OCI-LY7 (cell line): ENCODE measurements around the gene CTRB1.

ENCODE experiments used
- EZH2phosphoT487 ChIP-seq: fragments of 200-600 bp; sonication (generic); IDR thresholded peaks from 2 replicates; pipeline ENCODE4 v1.6.1; 2018; ENCODE audit warnings: low read depth, borderline replicate concordance, mild to moderate bottlenecking, mixed run types, antibody characterized with exemption, low read length, moderate library complexity, mixed read lengths
- TF ChIP-seq, protein P1 (sequence below): fragments of 200-600 bp; sonication (generic); conservative IDR thresholded peaks from 2 replicates; pipeline ENCODE4 v1.5.1; 2014; ENCODE audit warnings: mild to moderate bottlenecking, antibody characterized with exemption, low read length, moderate library complexity, mixed read lengths

DNA sequence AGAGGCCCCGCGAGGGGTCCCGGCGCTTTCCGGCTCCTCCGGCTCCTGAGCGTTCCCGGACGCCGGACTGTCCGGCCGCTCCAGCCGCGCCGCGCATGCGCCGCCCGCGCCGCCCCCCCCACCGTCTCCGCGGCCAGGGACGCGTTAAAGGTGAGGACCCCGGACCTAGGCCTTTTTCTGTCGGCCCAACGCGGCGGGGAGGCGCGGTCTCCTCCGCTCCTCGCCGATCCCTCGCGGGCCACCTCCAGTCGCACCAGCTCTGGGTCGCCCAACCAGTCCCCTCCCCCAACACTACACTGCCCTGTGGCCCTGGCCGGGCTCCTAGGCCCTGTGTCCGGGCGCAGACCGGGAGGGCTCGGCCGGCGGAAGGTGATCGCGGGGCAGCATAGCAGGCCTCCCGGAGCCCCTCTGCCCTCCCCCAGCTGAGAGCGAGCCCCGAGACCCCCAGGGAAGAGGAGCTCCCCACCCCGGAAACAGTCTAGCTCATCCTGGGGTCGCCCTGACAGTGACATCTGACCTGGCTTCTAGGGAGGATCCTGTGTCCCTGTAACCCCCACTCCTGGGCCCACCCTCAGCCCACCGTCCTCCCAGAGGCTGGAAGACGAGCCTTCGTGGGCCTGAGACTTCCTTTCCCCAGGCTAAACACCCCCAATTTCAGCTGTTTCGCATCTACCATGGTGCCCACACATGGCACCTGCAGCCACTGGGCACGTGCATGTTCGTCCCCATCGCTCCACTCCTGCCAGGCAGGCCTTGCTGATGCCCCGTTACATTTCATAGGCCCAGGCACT, 47.3 kb downstream of the CTRB1 start:
- TF ChIP-seq, protein P1, sequence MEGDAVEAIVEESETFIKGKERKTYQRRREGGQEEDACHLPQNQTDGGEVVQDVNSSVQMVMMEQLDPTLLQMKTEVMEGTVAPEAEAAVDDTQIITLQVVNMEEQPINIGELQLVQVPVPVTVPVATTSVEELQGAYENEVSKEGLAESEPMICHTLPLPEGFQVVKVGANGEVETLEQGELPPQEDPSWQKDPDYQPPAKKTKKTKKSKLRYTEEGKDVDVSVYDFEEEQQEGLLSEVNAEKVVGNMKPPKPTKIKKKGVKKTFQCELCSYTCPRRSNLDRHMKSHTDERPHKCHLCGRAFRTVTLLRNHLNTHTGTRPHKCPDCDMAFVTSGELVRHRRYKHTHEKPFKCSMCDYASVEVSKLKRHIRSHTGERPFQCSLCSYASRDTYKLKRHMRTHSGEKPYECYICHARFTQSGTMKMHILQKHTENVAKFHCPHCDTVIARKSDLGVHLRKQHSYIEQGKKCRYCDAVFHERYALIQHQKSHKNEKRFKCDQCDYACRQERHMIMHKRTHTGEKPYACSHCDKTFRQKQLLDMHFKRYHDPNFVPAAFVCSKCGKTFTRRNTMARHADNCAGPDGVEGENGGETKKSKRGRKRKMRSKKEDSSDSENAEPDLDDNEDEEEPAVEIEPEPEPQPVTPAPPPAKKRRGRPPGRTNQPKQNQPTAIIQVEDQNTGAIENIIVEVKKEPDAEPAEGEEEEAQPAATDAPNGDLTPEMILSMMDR = no peak
- no peak for TF ChIP-seq EZH2phosphoT487
